ENCODE data around the gene BOK.

DNA sequence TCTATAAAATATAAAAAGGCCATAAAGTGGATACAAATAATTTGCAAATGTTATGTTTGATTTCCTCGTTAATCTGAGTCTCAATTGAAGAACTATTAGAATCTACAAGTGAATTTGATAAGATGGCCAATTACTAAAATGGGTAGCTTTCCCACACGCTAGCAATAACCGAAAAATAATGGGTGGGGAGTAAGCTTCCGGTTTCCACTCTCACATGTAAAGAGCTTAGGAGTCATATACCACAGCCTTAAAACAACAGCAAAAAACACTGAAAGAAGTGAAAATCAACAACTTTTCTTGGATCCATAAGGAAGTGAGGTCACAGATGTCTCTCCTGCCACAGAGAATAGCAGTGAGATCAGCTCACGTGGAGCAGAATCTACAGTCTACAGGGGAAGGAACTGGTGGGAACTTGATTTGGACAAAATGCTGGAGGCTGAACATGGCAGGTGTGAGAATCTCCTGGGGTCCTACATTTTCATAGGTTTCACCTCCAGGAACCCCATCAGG is 59.8 kb downstream of the BOK start:
- TF ChIP-seq, protein P1, sequence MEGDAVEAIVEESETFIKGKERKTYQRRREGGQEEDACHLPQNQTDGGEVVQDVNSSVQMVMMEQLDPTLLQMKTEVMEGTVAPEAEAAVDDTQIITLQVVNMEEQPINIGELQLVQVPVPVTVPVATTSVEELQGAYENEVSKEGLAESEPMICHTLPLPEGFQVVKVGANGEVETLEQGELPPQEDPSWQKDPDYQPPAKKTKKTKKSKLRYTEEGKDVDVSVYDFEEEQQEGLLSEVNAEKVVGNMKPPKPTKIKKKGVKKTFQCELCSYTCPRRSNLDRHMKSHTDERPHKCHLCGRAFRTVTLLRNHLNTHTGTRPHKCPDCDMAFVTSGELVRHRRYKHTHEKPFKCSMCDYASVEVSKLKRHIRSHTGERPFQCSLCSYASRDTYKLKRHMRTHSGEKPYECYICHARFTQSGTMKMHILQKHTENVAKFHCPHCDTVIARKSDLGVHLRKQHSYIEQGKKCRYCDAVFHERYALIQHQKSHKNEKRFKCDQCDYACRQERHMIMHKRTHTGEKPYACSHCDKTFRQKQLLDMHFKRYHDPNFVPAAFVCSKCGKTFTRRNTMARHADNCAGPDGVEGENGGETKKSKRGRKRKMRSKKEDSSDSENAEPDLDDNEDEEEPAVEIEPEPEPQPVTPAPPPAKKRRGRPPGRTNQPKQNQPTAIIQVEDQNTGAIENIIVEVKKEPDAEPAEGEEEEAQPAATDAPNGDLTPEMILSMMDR (conservative IDR thresholded peaks at IDR 0.05; ENCODE audit: low read depth, low read length), result no peak
- TF ChIP-seq MXI1 (IDR thresholded peaks at IDR 0.05; ENCODE audit: borderline replicate concordance, low read depth, low read length) (no peak), NFE2L2 (IDR thresholded peaks at IDR 0.05; ENCODE audit: low read depth, low read length) (no peak), POLR2A (IDR thresholded peaks at IDR 0.05; ENCODE audit: low read depth, low read length) (no peak), CHD1 (IDR thresholded peaks at IDR 0.05; ENCODE audit: low read depth, low read length) (no peak), SMC3 (IDR thresholded peaks at IDR 0.05; ENCODE audit: low read depth, low read length) (no peak)
- TF ChIP-seq, protein P2, sequence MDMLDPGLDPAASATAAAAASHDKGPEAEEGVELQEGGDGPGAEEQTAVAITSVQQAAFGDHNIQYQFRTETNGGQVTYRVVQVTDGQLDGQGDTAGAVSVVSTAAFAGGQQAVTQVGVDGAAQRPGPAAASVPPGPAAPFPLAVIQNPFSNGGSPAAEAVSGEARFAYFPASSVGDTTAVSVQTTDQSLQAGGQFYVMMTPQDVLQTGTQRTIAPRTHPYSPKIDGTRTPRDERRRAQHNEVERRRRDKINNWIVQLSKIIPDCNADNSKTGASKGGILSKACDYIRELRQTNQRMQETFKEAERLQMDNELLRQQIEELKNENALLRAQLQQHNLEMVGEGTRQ (IDR thresholded peaks at IDR 0.05; ENCODE audit: low read depth, low read length), result no peak
